ENCODE measurements around the gene ABHD4. TPM values are rescaled to one million over a fixed set of nuclear protein-coding genes. Genes with fewer than 3 reads are reported as not detected.
"Not testable (repeated sequence)": the region's sequence is repeated elsewhere in the genome, so short reads cannot be mapped to it uniquely, and the experiment has no call there.

The ABHD4 gene
- total RNA-seq, 1 donor from 2014 or later: 30.3 TPM

DNA sequence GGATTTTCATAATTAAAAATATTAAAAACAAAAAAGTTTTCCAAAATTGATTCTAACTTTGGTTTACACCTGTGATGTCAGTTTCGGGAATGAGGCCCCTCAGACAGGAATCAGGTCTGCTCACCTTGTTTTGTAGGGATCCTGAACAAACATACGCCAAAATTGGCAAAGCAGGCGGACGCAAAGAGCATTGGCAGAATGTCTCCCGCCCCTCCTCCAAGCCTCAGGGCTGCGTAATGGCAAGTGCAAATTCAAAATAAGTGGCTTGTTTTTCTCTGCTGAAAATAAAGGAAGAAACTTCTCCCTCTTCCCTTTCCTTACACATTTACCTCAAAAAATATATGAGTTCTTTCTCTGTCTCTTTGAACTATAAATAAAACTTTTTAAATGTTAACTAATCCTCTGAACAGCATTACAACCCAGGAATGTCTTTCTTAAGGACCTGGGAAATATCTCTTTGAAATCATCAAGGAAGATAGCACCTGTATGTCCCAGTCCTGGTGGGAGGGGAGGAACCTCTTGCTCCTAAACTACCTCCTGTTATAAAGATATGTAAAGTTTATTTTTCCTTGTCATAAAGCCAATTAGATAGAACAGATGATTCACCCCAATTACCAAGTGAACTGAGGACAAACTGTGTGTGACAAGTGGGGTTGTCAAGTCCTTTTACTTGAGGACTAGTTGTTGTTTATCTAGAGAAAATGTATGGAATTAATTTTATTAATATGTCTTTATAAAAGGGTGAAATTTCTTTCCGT, 29.6 kb downstream of the ABHD4 start:
- DNase-seq (ENCODE audit: low read depth): no peak

DNA sequence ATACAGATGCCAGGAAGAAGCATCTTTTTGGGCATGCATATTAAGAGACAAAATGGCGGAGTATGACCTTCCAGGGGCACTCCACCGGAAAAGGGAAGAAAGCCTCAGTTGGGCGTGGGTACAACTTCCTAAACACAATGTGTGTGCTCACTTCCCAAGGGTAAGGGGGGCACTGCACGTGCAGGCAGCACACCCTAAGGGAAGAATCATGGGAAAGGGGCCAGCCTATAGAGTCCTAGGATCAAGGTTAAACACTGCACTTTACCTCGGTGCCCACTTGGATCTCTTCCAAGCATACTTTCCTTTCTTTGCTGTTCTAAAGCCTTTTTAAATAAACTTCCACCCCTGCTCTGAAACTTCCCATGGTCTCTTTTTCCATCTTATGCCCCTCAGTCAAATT, 31.3 kb downstream of the ABHD4 start:
- DNase-seq (ENCODE audit: low read depth): no peak

DNA sequence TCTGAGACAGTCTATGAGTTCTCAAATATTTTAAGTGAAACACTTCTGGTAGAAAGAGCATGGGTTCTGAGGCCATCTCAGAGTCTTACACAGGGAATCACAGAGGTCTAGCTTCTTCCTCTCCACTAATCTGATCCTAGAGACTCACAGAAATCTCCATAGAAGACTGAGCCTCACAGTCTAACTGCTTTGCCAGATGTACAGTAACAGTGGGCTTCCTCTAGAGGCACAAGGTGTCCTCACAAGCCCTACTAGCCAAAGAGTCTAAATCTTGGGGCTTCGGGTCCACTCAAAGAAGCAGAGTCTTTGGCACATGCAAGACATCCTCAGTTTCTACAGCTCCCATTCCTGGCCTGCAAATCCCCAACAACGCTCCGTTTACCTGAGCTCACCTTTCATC, 32.0 kb downstream of the ABHD4 start:
- no peak for DNase-seq (ENCODE audit: low read depth)

DNA sequence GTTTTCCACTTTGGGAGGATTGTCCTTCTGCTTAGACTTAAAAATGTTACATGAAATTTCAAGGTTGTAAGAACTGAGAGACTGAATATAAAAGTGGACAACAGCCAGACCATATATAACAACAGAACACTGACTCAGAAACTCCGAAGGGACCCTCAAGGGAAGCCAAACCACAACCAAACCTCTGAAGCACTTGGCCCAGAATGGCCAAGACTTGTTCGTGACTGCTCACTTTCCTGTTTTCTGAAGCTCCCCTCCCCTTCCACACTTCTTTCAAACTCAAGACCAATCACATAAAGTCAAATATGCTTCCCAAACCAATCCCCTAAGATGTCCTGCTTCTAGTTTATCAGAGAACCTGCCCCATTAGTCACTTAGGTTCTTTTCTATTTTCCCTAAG, 32.4 kb downstream of the ABHD4 start:
- DNase-seq (ENCODE audit: low read depth): no peak

DNA sequence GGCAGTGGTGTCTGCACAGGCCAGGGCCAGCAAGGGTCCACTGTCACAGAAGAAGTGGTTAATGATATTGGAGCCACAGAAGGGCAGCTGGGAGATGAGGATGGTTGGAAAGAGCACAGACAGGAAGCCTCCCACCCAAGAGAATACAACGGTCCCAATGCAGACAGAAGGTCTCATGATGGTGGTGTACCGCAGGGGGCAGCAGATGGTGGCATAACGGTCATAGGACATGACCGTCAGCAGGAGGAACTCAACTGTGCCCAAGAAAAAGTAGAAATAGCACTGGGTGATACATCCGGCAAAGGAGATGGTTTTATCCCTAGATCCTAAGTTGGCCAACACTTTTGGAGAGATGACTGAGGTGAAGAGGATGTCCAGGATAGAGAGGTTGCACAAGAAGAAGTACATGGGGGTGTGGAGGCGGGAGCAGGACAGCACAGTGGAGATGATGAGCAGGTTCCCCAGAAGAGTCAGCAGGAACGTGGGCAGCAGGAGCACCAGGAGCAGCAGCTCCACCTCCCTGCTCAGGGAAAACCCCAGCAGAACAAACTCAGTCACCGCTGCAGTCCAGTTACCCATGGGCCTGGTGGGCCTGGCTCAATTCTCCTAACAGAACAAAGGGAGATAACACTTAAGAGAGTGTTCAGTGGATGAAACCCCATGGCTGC, 36.3 kb downstream of the ABHD4 start:
- DNase-seq (ENCODE audit: low read depth): no peak

DNA sequence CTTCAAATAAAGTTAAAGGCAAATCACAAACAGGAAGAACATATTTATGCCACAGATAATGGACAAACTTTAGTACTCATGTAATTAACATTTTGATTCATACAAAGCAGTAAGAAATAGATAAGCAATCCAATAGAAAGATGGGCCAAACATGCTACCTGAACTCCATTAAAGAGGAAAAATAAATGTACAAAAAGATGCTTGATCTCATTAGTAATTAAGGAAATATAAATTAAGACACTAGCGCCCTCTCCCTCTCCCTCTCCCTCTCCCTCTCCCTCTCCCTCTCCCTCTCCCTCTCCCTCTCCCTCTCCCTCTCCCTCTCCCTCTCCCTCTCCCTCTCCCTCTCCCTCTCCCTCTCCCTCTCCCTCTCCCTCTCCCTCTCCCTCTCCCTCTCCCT, 37.9 kb downstream of the ABHD4 start:
- not testable (repeated sequence) for DNase-seq (ENCODE audit: low read depth)

DNA sequence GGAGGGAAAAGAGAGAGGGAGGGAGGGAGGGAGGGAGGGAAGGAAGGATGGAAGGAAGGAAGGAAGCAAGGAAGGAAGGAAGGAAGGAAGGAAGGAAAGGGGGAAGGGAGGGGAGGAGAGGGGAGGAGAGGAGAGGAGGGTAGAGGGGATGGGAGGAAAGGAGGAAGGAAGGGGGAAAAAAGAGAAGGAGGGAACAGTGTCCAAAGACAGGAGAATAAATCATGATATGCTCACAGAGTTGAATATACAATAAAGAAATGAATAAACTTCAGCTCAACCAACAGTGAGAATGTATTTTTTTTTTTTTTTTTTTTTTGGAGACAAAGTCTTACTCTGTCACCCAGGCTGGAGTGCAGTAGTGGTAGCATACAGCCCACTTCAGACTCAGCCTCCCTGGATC, 42.1 kb downstream of the ABHD4 start:
- no peak for DNase-seq (ENCODE audit: low read depth)

DNA sequence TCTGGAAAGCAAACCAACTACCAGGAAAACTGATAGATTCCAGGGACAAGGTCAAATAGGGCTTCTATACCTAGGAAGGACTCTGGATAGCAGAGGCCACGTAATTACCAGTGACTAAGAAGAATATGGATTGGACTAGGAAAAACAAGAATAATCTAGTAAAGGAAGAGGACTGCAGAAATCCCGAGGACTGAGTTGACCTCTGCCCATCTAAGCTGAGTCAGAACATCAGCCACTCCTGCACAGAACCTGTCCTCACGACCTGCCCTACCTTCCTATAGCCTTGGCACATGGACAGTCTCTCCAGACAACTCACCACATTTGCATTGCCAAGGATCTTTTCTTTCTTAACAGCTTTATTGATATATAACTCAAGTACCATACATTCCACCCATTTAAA, 43.7 kb downstream of the ABHD4 start:
- DNase-seq (ENCODE audit: low read depth): peak; percentile 26

DNA sequence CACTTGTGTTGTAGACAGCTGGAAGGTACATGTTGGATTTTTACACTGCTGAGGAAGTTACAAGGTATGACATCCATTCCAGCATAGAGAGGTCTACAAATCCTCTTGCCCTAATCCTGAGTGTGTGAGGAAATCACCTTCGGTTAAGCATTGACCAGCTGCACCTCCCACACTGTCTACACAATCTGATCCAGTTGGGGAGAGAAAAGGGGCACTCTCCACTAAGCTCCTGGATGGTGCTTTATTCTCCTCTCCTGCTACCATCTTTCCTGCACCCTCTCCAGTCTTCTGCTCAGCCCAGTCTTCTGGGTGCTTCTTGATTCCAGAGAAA, 46.2 kb downstream of the ABHD4 start, which contains the start of gene OR6J1:
TSS of gene OR6J1 (minus strand) at position 48 of the 331 bp plus-strand sequence. CDS start 9,541 bp downstream, outside the sequence.
- no peak for DNase-seq (ENCODE audit: low read depth)

DNA sequence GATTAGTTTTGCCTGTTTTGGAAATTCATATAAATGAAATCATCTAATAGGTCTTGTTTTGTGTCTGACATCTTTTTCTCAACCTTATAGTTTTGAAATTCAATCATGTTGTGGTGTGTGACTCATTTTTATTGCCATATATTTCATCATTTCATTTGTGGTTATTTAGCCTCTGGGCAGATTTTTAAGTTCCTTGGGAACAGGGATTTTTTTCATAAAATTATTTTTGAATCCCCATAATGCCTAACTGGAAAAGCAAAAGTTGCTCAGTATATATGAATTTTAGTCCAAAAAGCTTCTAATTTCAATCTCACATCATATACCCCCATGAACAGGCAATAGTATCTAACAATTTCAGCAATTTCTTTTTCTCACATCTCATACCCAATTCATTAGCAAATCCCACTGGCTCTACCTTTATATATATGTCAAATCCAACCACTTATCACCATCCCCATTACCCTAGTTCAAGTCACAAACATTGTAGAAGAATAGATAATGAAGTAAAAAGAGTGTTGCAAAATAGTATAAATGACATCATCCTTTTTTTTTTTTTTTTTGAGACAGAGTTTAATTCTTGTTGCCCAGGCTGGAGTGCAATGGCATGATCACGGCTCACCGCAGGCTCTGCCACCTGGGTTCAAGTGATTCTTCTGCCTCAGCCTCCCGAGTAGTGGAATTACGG, 48.6 kb downstream of the ABHD4 start:
- peak; percentile 49 for DNase-seq (ENCODE audit: low read depth)

DNA sequence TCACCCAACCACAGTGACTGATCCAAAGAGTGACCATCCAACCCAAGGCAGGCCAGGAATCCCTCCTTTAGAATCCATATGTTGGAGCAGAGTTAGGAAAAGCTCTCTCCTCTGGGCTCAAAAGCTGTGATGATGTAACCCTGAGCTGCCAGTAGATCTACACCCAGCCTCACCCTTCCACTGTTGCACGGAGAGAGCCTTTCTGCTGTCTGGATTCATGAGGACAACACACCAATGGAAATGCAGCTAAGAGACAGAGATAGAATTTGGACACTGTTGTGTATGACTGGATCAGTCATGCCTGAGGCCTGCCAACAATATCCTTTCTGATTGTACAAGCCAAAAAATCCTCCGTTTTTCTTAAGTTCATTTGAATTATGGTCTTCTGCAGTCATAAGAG, 50.4 kb downstream of the ABHD4 start:
- no peak for DNase-seq (ENCODE audit: low read depth)

DNA sequence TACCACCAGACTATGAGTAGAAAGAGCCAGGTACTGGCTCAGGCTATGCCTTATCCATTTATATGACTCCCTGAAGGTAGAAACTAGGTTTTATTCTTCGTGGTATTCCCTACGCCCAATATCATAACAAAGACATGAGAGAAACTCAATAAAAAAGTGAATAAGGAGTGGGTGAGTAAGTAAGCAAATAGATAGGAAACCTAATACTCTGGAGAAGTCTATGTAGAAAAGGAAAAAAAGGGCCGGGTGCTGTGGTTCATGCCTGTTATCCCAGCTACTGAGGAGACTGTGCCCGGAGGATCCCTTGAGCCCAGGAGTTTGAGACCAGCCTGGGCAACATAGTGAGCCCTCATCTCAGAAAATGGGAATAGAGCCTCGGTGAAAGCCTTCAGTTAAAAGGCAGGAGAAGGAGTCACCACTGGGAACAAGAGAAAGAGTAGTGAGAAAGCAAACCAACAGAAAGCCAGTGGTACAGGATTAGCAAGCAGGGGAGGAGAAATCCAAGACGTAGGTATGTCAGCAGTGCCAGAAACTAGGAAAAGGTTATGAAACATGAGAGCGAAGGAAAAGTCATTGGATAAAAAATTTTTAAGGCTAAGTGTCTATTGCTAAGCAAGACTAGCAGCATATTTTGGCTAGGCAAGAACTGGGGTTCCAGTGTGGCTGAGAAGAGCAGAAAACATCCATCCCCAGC, 52.1 kb downstream of the ABHD4 start:
- DNase-seq (ENCODE audit: low read depth): no peak

DNA sequence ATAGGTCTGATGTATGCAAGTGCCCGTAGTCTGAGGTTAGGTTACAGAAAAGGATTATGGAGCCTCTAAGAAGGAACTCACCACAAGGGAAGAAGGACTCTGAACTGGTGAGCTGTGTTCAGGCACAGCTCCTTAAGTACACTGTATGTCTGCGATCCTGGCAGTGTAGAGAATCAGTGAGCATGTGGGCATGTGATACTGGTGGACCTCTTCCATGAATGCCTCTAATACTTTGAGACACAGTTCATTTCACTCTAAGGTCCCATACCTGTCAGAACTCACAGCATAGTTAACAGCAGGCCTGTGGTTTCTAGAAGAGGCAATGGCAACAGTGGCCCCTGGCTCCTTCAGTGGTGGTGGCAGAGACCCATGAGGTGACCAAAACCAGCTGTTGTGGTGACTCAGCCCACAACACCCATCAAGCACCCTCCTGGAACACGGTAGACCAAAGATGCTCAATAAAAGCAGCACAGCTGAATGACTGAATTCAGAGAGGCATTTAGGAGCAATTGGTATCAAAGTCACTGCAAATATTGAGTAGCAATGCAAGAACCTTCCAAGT, 52.9 kb downstream of the ABHD4 start:
- peak; percentile 40 for DNase-seq (ENCODE audit: low read depth)

DNA sequence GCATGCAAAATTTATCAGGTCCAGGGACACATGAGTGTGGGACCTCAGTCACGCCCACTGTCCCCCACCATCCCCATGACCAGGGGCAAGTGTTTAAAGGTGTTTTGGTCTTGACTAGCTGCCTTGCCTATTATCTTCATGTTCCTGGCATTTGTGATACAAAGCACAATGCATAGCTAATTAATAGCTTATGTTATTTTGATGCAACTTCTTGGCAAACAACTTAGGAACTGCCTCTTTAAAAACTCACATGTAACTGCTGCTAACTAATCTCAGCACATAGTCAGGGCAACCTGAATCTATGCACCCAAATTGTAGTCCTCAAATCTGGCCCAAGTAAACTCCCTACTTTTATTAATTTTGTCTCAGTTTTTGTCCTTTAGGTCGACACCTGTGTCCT, 53.5 kb downstream of the ABHD4 start:
- no peak for DNase-seq (ENCODE audit: low read depth)

DNA sequence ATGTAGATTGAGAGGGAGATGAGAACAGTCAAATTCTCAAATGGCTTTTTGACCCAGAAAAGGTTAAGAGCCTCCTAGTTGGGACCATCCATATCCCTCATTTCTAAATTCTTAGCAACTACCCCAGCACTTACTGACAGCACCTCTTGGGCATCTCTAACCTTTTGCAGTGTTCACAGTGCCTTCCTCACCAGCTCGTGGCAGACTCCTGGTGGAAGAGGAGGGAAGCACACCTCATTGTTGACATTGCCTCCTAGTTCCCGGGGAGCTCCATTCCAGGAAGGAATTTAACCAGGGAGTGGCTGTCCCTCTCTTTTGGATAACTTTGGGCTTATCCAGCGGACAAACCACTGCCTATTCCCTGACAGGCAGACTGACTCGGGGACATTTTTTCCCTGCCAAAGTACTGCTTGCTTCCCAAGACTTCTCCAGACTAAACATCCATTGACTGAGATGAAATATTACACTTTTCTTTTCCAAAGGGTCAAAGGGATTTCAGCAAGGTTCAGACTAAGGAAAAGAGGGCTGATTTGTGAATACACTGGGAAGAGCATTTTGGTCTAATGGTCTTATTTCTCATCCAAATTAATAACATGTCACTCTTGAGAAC, 55.0 kb downstream of the ABHD4 start:
- DNase-seq (ENCODE audit: low read depth): peak; percentile 71

DNA sequence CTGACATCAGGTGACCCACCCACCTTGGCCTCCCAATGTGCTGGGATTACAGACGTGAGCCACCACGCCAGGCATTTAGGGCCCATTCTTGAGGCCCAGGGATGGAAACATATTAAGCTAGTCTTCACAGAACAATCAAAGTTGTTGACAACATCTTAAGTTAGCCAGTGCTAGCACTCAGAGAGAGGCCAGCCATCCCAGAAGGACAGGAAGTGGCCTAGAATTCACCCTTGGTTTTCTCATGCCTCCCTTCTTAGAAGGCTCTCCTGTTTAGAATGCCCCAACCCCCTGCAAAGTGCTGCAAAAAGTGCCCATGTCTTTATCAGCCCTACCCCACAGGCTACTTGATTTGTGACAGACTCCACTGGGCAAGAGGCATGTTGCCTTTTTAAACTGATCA, 58.1 kb downstream of the ABHD4 start:
- peak; percentile 41 for DNase-seq (ENCODE audit: low read depth)

DNA sequence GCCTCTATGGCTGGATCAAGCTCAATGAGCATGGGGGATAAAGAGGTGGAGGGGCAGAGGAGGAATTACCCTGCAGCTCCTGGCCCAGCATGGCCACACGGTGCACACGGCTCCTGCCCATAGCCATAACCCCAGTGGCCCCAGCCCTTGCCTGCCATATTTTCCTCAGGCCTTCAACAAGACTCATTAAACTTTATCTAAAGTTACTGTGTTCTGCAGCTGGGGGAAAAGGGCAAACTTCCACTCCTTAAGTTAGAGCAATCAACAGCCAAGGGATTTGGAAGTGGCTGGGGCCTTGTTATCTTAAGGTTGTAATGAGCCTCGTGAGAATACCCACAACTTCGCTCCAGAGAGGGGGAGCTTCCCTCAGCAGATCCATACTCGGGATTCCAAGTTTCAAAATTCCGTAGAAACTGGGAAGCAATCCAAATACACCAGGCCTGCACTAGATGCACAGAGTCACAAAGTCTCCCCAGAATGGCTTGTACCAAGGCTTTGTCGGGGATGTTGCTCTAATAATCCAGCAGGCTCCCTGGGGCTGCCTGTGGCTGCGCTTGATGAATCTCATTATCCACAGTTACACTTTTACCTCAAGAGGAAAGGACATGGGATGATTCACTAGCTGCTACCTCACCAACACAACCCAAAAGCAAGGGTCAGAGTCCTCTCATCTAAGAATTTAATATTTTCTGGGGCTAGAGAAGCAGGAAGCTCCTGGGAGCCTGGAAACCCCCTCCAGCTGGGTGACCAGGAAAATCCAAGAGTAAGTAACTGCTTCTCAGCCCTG, 59.0 kb downstream of the ABHD4 start:
- peak; percentile 92 for DNase-seq (ENCODE audit: low read depth)

DNA sequence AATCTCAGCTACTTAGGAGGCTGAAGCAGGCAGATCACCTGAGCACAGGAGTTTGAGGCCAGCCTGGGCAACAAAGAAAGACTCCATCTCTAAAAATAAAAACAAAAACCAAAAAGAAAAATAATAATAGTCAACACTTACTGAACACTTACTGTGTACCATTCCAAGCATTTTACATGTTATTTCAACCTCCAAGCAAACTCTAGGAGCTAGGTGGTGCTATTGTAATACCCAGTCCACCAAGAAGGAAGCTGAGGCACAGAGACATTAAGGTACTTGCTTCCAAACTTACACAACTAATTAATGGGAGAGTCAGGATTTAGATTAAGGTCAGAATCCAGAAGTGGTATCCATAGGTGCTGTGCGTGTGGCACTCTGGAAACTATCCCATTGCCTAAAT, 59.8 kb downstream of the ABHD4 start:
- DNase-seq (ENCODE audit: low read depth): peak; percentile 76

DNA sequence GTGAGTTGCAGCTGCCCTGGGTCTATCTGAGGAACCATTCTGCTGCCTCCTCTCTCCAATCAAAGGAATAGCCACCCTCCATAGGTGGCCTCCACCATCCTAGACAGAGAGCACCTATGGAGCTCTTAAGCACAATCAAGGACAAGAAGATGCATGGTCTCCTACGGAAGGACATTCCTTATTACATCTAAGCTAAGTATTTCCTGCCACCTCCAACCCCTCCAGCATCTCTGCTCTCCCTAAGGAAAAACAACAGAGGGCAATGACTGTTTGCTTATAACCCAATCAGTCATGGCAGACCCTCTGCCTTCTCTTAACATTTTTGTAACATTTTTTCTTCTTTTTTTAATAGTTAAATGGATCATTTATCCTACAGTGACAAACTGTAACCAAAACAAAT, 60.8 kb downstream of the ABHD4 start:
- DNase-seq (ENCODE audit: low read depth): no peak

DNA sequence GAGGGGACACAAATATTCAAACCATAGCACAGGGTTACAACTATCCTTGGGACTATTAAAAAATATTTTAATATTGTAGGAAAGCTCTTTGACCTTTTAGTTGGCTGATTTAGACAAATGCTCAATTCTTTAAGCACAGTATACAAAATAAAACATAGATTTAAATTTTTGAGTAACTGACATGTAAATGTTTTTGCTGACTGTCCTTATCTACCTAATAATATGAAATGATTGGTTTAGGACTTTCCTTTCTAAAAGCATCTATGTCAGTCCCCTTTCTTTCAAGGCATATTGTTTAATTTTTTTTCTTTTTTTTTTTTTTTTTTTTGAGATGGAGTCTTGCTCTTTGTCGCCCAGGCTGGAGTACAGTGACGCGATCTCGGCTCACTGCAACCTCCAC, 62.6 kb downstream of the ABHD4 start:
- no peak for DNase-seq (ENCODE audit: low read depth)
